ENCODE results near the gene TEKTIP1. TPM values are rescaled to one million over a fixed set of nuclear protein-coding genes. Genes with fewer than 3 reads are reported as not detected.

The TEKTIP1 gene
- total RNA-seq, 2 donors from 2014 or later, result 2.2 to 3.5 TPM

DNA sequence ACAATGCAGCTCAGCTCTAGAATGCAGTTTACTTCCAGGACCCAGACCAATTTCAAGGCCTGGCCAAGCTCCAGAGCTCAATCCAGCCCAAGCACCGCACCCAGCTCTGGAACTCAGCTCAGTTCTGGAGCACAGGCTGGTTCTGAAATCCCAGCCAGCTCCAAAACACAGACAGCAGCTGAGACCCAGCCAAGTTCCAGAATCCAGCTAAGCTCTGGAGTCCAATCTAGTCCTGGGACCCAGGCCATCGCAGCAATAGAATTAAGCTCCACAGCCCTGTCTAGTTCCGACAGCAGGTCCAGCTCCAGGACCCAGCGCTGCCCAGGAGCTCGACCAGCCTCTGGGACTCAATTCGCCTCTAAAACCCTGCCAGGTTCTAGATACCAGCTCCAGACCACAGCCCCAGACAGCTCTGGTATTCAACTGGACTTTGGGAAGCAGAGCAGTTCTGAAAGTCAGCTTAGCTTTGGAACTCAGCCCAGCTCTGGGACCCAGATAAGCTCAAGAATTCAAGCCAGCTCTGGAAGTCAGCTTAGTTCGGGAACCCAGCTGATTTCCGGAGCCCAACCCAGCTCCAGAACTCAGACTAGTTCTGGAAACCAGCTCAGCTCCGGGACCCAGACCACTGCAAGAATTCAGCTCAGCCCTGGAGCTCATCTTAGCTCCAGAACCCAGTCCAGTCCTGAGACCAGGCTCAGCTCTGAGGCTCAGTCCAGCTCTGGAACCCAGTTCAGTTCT lies 53.1 kb downstream of the TEKTIP1 start:
- intact Hi-C loops (cut with DNase I, micrococcal nuclease), result no loop called here
- no peak for ATAC-seq
- DNase-seq, result no peak

DNA sequence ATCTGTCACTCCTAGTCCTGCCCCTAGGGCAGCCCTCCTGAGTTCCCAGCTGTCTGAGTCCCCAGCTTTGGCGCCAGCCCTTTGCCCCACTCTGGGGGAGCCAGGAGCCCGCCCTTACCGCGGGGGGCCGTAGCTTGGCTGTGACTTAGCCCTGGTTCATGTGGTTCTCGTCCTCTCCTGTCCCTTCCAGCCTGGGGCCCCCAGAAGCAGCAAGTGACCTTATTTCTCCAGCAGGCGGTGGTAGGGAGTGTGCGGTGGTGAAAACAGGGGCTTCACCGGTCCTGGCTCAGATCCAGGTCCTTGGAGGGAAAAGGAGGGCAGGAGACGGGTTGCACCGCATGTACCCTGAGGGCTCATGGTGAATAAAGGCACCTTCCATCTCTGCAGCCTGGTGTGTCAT lies 54.2 kb downstream of the TEKTIP1 start:
- no peak for DNase-seq
- intact Hi-C loops (cut with DNase I, micrococcal nuclease), result no loop called here
- ATAC-seq, result no peak

Other genes starting within 250 kb of the TEKTIP1 start
- 10 to 100 TPM; 52.4 to 57.8 TPM for gene NFIC, start 172.6 kb upstream of the TEKTIP1 start, total RNA-seq
- 10 to 100 TPM; 42.0 to 45.8 TPM for gene SMIM24, start 58.6 kb upstream of the TEKTIP1 start, total RNA-seq
- gene SMIM44, start 55.7 kb upstream of the TEKTIP1 start, total RNA-seq, result 1 to 10 TPM; 6.0 to 6.1 TPM
- 10 to 100 TPM in 1 of 2 donors, 1 to 10 TPM in 1; 8.8 to 13.6 TPM for gene DOHH, start 38.5 kb upstream of the TEKTIP1 start, total RNA-seq
- 10 to 100 TPM; 39.7 to 47.2 TPM for gene FZR1, start 32.9 kb upstream of the TEKTIP1 start, total RNA-seq
- gene MFSD12, start 18.4 kb downstream of the TEKTIP1 start, total RNA-seq, result 10 to 100 TPM; 31.0 to 41.1 TPM
- gene HMG20B, start 33.8 kb downstream of the TEKTIP1 start, total RNA-seq, result 10 to 100 TPM; 85.6 to 88.2 TPM
- gene GIPC3, start 46.3 kb downstream of the TEKTIP1 start, total RNA-seq, result under 1 TPM; 0.24 to 0.64 TPM
- 1 to 10 TPM in 1 of 2 donors, under 1 TPM in 1; 0.64 to 1.0 TPM for gene TBXA2R, start 67.7 kb downstream of the TEKTIP1 start, total RNA-seq
- 10 to 100 TPM; 16.9 to 20.0 TPM for gene CACTIN, start 87.6 kb downstream of the TEKTIP1 start, total RNA-seq
- gene PIP5K1C, start 161.3 kb downstream of the TEKTIP1 start, total RNA-seq, result 10 to 100 TPM; 25.1 to 33.1 TPM
- gene TJP3, start 169.2 kb downstream of the TEKTIP1 start, total RNA-seq, result 100 to 1,000 TPM; 297 to 343 TPM
- gene APBA3, start 222.5 kb downstream of the TEKTIP1 start, total RNA-seq, result 10 to 100 TPM; 15.4 to 17.5 TPM
- 10 to 100 TPM; 64.6 to 67.7 TPM for gene MRPL54, start 223.5 kb downstream of the TEKTIP1 start, total RNA-seq
- not detected for gene RAX2, start 233.1 kb downstream of the TEKTIP1 start, total RNA-seq
- gene MATK, start 247.2 kb downstream of the TEKTIP1 start, total RNA-seq, result 1 to 10 TPM; 1.5 to 2.4 TPM